T-helper 9 cell (primary cell): Measurements from ENCODE around the gene RBFOX1.

ENCODE experiments used
- DNase-seq: peaks from one replicate; pipeline ENCODE4 v3.0.0-alpha.2; 2020

RBFOX1 gene

GRCh38 chr16:7422036-7422888, 89.6 kb downstream of the RBFOX1 start:
- no peak for DNase-seq

GRCh38 chr16:7423434-7424044, 90.9 kb downstream of the RBFOX1 start:
- DNase-seq: no peak

- DNase-seq: no peak
Observed at GRCh38 chr16:7426161-7426560, 93.5 kb downstream of the RBFOX1 start.

GRCh38 chr16:7431723-7432122, 99.1 kb downstream of the RBFOX1 start:
- no peak for DNase-seq

- no peak for DNase-seq
Observed at GRCh38 chr16:7436306-7436705, 103.7 kb downstream of the RBFOX1 start.

GRCh38 chr16:7437135-7437804, 104.6 kb downstream of the RBFOX1 start:
- DNase-seq: no peak

- no peak for DNase-seq
Observed at GRCh38 chr16:7437843-7438242, 105.2 kb downstream of the RBFOX1 start.

- DNase-seq: no peak
Observed at GRCh38 chr16:7438601-7439000, 106.0 kb downstream of the RBFOX1 start.

GRCh38 chr16:7439518-7439917, 106.9 kb downstream of the RBFOX1 start:
- no peak for DNase-seq

GRCh38 chr16:7440886-7441400, 108.3 kb downstream of the RBFOX1 start:
- no peak for DNase-seq

- no peak for DNase-seq
Observed at GRCh38 chr16:7442050-7442449, 109.4 kb downstream of the RBFOX1 start.

GRCh38 chr16:7443142-7443541, 110.5 kb downstream of the RBFOX1 start:
- no peak for DNase-seq

GRCh38 chr16:7443648-7444365, 111.2 kb downstream of the RBFOX1 start:
- no peak for DNase-seq

GRCh38 chr16:7449306-7449705, 116.7 kb downstream of the RBFOX1 start:
- no peak for DNase-seq

GRCh38 chr16:7449808-7450207, 117.2 kb downstream of the RBFOX1 start:
- DNase-seq: no peak

GRCh38 chr16:7450440-7450839, 117.8 kb downstream of the RBFOX1 start:
- DNase-seq: no peak

GRCh38 chr16:7452090-7452489, 119.4 kb downstream of the RBFOX1 start:
- no peak for DNase-seq

- no peak for DNase-seq
Observed at GRCh38 chr16:7456211-7456610, 123.6 kb downstream of the RBFOX1 start.

GRCh38 chr16:7458144-7458543, 125.5 kb downstream of the RBFOX1 start:
- DNase-seq: no peak

- no peak for DNase-seq
Observed at GRCh38 chr16:7470344-7470743, 137.7 kb downstream of the RBFOX1 start.

- no peak for DNase-seq
Observed at GRCh38 chr16:7471268-7471667, 138.6 kb downstream of the RBFOX1 start.

GRCh38 chr16:7482032-7482431, 149.4 kb downstream of the RBFOX1 start:
- no peak for DNase-seq
